Stimulated activated CD8-positive, alpha-beta memory T cell treated with anti-CD3 and anti-CD28 coated beads, Interleukin-15, amount 100 ng/mL, for 1 hour (primary cell): ENCODE results near the gene WDR77.

Experiments used
- DNase-seq: peaks from one replicate; pipeline ENCODE4 v3.0.0-alpha.2; 2020; ENCODE audit warnings: low read depth

Gene WDR77

GRCh38 chr1:111448918-111449702, at the start of gene WDR77, which contains the start of gene ATP5PB:
TSS of gene WDR77 (minus strand) at chr1:111449256. CDS start at chr1:111449169, 87 bp downstream.
TSS of gene ATP5PB (plus strand) at chr1:111449464. CDS start at chr1:111449542, 78 bp downstream.
- peak; percentile 75 for DNase-seq

GRCh38 chr1:111497592-111497991, 48.5 kb upstream of the WDR77 start:
- DNase-seq, result no peak

GRCh38 chr1:111496398-111496797, 47.3 kb upstream of the WDR77 start:
- no peak for DNase-seq

- DNase-seq, result no peak
Measured at GRCh38 chr1:111491070-111491469, 42.0 kb upstream of the WDR77 start.

GRCh38 chr1:111490220-111490619, 41.2 kb upstream of the WDR77 start:
- DNase-seq, result no peak

GRCh38 chr1:111489604-111490003, 40.5 kb upstream of the WDR77 start:
- no peak for DNase-seq

GRCh38 chr1:111488669-111489068, 39.6 kb upstream of the WDR77 start:
- DNase-seq, result no peak

GRCh38 chr1:111487133-111487532, 38.1 kb upstream of the WDR77 start:
- no peak for DNase-seq

- DNase-seq, result no peak
Measured at GRCh38 chr1:111486431-111486830, 37.4 kb upstream of the WDR77 start.

GRCh38 chr1:111484391-111485026, 35.5 kb upstream of the WDR77 start:
- DNase-seq, result no peak

GRCh38 chr1:111483876-111484275, 34.8 kb upstream of the WDR77 start:
- DNase-seq, result no peak

- no peak for DNase-seq
Measured at GRCh38 chr1:111483166-111483565, 34.1 kb upstream of the WDR77 start.

GRCh38 chr1:111481387-111482221, 32.5 kb upstream of the WDR77 start:
- peak; percentile 40 for DNase-seq

- no peak for DNase-seq
Measured at GRCh38 chr1:111480674-111481073, 31.6 kb upstream of the WDR77 start.

- peak; percentile 11 for DNase-seq
Measured at GRCh38 chr1:111476761-111477309, 27.8 kb upstream of the WDR77 start.

GRCh38 chr1:111476214-111476613, 27.2 kb upstream of the WDR77 start:
- no peak for DNase-seq

- DNase-seq, result no peak
Measured at GRCh38 chr1:111475701-111476100, 26.6 kb upstream of the WDR77 start.

GRCh38 chr1:111474521-111474920, 25.5 kb upstream of the WDR77 start:
- no peak for DNase-seq

- DNase-seq, result no peak
Measured at GRCh38 chr1:111474106-111474505, 25.1 kb upstream of the WDR77 start.

GRCh38 chr1:111471538-111471937, 22.5 kb upstream of the WDR77 start:
- DNase-seq, result no peak

GRCh38 chr1:111471012-111471411, 22.0 kb upstream of the WDR77 start:
- peak; percentile 33 for DNase-seq

GRCh38 chr1:111470596-111470995, 21.5 kb upstream of the WDR77 start:
- no peak for DNase-seq
